K562 (cell line): Measurements from ENCODE around the gene DGCR8. TPM values are rescaled to one million over a fixed set of nuclear protein-coding genes. Genes with fewer than 3 reads are reported as not detected.

Experiments
- ARNT ChIP-seq, 2 experiments: fragments of 450-650 bp; IDR thresholded peaks; 2 replicates each; pipeline ENCODE4 v1.6.1; 2016; ENCODE audit warnings: mild to moderate bottlenecking in 1 of 2
- ASH1L ChIP-seq: fragments of 450-650 bp; IDR thresholded peaks from 2 replicates; pipeline ENCODE4 v1.6.1; 2018; ENCODE audit warnings: borderline replicate concordance, mild to moderate bottlenecking, low read depth; ENCODE audit not compliant: partially characterized antibody
- C11orf30 ChIP-seq: fragments of 450-650 bp; IDR thresholded peaks from 2 replicates; pipeline ENCODE4 v1.6.1; 2016; ENCODE audit warnings: low read depth, mild to moderate bottlenecking
- CCAR2 ChIP-seq: fragments of 200-400 bp; formaldehyde crosslinking; IDR thresholded peaks from 2 replicates; pipeline ENCODE4 v1.6.1; 2017; ENCODE audit warnings: mild to moderate bottlenecking, low read depth, low read length
- DPF2 ChIP-seq: fragments of 450-650 bp; IDR thresholded peaks from 2 replicates; pipeline ENCODE4 v1.6.1; 2016
- ESRRA ChIP-seq: fragments of 450-650 bp; IDR thresholded peaks from 2 replicates; pipeline ENCODE4 v1.6.1; 2014; ENCODE audit warnings: low read depth, mild to moderate bottlenecking, moderate library complexity, borderline replicate concordance
- IRF2 ChIP-seq: sonication (generic); formaldehyde crosslinking; IDR thresholded peaks from 2 replicates; pipeline ENCODE4 v1.8.1; 2022; ENCODE audit warnings: mild to moderate bottlenecking, missing genetic modification reagents
- MBD2 ChIP-seq: sonication (generic); IDR thresholded peaks from 2 replicates; pipeline ENCODE4 v1.6.1; 2016; ENCODE audit warnings: low read depth, borderline replicate concordance
- MED1 ChIP-seq: sonication (generic); formaldehyde crosslinking; IDR thresholded peaks from 2 replicates; pipeline ENCODE4 v1.8.1; 2023; ENCODE audit warnings: missing genetic modification reagents, borderline replicate concordance
- NBN ChIP-seq: fragments of 450-650 bp; IDR thresholded peaks from 2 replicates; pipeline ENCODE4 v1.6.1; 2016; ENCODE audit warnings: low read depth, mild to moderate bottlenecking
- POLR2H ChIP-seq: IDR thresholded peaks from 2 replicates; pipeline ENCODE4 v1.6.1; 2016; ENCODE audit warnings: missing genetic modification characterization, low read depth, mild to moderate bottlenecking, control low read depth, missing compliant biosample characterization, moderate library complexity
- PRDM10 ChIP-seq: fragments of 450-650 bp; IDR thresholded peaks from 2 replicates; pipeline ENCODE4 v1.6.1; 2018; ENCODE audit not compliant: partially characterized antibody
- PRMT5 ChIP-seq: sonication (generic); formaldehyde crosslinking; IDR thresholded peaks from 2 replicates; pipeline ENCODE4 v1.5.0; 2020; ENCODE audit warnings: missing genetic modification reagents
- SLC30A9 ChIP-seq: fragments of 250-450 bp; sonication (Bioruptor Pico); IDR thresholded peaks from 2 replicates; pipeline ENCODE4 v1.8.0; 2022; ENCODE audit warnings: mild to moderate bottlenecking, moderate library complexity
- ZKSCAN8 ChIP-seq: fragments of 200-800 bp; sonication (Bioruptor generic); IDR thresholded peaks from 2 replicates; pipeline ENCODE4 v1.6.1; 2016; ENCODE audit warnings: missing genetic modification characterization, missing compliant biosample characterization
- ZNF143 ChIP-seq: sonication (generic); formaldehyde crosslinking; IDR thresholded peaks from 2 replicates; pipeline ENCODE4 v1.9.0; 2022; ENCODE audit warnings: mild to moderate bottlenecking, missing genetic modification reagents
- ZNF280B ChIP-seq: fragments of 250-450 bp; sonication (Bioruptor Pico); IDR thresholded peaks from 2 replicates; pipeline ENCODE4 v1.5.1; 2021; ENCODE audit warnings: mild to moderate bottlenecking
- ZNF561 ChIP-seq: fragments of 450-650 bp; formaldehyde crosslinking; conservative IDR thresholded peaks from 2 replicates; pipeline ENCODE4 v1.4.0; 2020; ENCODE audit warnings: mild to moderate bottlenecking, moderate library complexity
- polyA plus RNA-seq, 8 experiments: library from polyadenylated mRNA; depleted of rRNA in 4 of 8; stranded (reverse) in 5 of 8; unstranded in 3 of 8; fragments of >200 nt; fragmentation: Nextera tagmentation in 2 of 8; fragmentation: Illumina TruSeq in 1 of 8; extraction: Ambion mirVana in 2 of 8; extraction: Trizol in 1 of 8; gene quantifications; 2 replicates each; pipeline versions ENCODE4 v1.2.1 to v1.2.3, GENCODE V29; 2011 to 2014; ENCODE audit warnings: inconsistent platforms in 1 of 8, missing spikeins in 1 of 8
- total RNA-seq, 7 experiments: library from RNA; depleted of rRNA in 6 of 7; stranded (reverse); fragments of >200 nt in 6 of 7; fragmentation: Illumina TruSeq in 2 of 7; extraction: Trizol in 2 of 7; gene quantifications; 2 replicates each; pipeline versions ENCODE4 v1.2.1 to v1.2.3, GENCODE V29; 2011 to 2021; ENCODE audit warnings: low replicate concordance in 1 of 7
- TF ChIP-seq, protein P1 (sequence below), 3 experiments: fragments of 200-800 bp in 1 of 3; fragments of 250-450 bp in 1 of 3; fragments of 450-650 bp in 1 of 3; sonication (Bioruptor Pico) in 1 of 3; sonication (Bioruptor generic) in 1 of 3; formaldehyde crosslinking in 1 of 3; IDR thresholded peaks; 2 replicates each; pipeline versions ENCODE4 v1.6.1 to v1.8.0; 2016 to 2022; ENCODE audit warnings: mild to moderate bottlenecking in 2 of 3, missing genetic modification characterization in 2 of 3, missing compliant biosample characterization in 1 of 3, moderate library complexity in 1 of 3
- TF ChIP-seq, protein P2 (sequence below): IDR thresholded peaks from 3 replicates; pipeline ENCODE4 v1.6.1; 2011; ENCODE audit warnings: borderline replicate concordance, mild to moderate bottlenecking; ENCODE audit not compliant: insufficient read length, insufficient read depth

Gene DGCR8
- total and polyA plus RNA-seq, 9 of the 15 experiments (the other 6 are each of a cell fraction or from before 2014, with no cell fraction given): 5.9 to 144 (median 80.1) TPM

DNA sequence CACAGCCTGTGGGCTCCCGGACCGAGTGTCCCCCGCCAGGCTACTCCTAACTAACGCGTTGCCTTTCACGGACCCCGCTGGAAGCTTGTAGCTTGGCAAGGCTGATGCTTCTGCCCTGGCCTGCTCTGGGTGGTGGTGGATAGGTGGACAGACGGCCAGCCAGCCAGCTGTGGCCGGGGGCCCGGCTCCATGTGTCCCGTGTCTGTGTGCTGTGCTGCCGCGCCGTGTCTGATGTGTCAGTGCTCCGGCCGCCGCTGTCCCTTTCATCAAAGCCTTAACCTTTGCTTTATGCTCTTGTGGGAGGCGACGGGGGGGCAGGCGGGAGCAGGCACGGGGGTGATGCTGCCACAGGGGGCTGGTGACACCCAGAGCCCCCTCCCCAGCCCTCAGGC is 65.8 kb downstream of the DGCR8 start (continued):
- TF ChIP-seq ASH1L (no peak), SLC30A9 (CRISPR knock-in tag) (no peak), C11orf30 (no peak), DPF2 (no peak), ZNF561 (CRISPR knock-in tag) (no peak), PRMT5 (CRISPR knock-in tag) (0 out of 2 replicates have a peak, but pooled peaks have one; percentile 56), ZNF143 (CRISPR knock-in tag) (no peak), NBN (no peak), POLR2H (tag) (no peak), MBD2 (no peak), CCAR2 (no peak), ZNF280B (no peak), IRF2 (CRISPR knock-in tag) (peak; percentile 82; the same call in 1 of the 2 replicates), ARNT (IDR thresholded peaks at IDR 0.05) (no peak), MED1 (CRISPR knock-in tag) (0 out of 2 replicates have a peak, but pooled peaks have one; percentile 3), ZKSCAN8 (no peak), ESRRA (no peak), PRDM10 (no peak)
- TF ChIP-seq, protein P1, sequence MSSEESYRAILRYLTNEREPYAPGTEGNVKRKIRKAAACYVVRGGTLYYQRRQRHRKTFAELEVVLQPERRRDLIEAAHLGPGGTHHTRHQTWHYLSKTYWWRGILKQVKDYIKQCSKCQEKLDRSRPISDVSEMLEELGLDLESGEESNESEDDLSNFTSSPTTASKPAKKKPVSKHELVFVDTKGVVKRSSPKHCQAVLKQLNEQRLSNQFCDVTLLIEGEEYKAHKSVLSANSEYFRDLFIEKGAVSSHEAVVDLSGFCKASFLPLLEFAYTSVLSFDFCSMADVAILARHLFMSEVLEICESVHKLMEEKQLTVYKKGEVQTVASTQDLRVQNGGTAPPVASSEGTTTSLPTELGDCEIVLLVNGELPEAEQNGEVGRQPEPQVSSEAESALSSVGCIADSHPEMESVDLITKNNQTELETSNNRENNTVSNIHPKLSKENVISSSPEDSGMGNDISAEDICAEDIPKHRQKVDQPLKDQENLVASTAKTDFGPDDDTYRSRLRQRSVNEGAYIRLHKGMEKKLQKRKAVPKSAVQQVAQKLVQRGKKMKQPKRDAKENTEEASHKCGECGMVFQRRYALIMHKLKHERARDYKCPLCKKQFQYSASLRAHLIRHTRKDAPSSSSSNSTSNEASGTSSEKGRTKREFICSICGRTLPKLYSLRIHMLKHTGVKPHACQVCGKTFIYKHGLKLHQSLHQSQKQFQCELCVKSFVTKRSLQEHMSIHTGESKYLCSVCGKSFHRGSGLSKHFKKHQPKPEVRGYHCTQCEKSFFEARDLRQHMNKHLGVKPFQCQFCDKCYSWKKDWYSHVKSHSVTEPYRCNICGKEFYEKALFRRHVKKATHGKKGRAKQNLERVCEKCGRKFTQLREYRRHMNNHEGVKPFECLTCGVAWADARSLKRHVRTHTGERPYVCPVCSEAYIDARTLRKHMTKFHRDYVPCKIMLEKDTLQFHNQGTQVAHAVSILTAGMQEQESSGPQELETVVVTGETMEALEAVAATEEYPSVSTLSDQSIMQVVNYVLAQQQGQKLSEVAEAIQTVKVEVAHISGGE (CRISPR knock-in tag; IDR thresholded peaks at IDR 0.05): no peak
- TF ChIP-seq, protein P2, sequence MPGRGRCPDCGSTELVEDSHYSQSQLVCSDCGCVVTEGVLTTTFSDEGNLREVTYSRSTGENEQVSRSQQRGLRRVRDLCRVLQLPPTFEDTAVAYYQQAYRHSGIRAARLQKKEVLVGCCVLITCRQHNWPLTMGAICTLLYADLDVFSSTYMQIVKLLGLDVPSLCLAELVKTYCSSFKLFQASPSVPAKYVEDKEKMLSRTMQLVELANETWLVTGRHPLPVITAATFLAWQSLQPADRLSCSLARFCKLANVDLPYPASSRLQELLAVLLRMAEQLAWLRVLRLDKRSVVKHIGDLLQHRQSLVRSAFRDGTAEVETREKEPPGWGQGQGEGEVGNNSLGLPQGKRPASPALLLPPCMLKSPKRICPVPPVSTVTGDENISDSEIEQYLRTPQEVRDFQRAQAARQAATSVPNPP: no peak
